HEK293 (cell line): Measurements from ENCODE around the gene B3GALT2.

Experiments used
- CTCF ChIA-PET: fragments of 350-600 bp; formaldehyde crosslinking; extraction: SDS; loops from one replicate; lab custom pipeline; 2021; ENCODE audit warnings: antibody characterized with exemption; lab: Yijun Ruan, JAX
- POLR2A ChIA-PET: fragments of 300-600 bp; formaldehyde crosslinking; extraction: SDS; loops from one replicate; lab custom pipeline; 2020; ENCODE audit warnings: antibody characterized with exemption, inconsistent platforms; lab: Yijun Ruan, JAX
- H3K27ac ChIP-seq: fragments of 200-500 bp; sonication (Bioruptor generic); 2 replicates; pipeline ENCODE4 v1.5.1; 2014; ENCODE audit warnings: low read depth, low read length, control low read depth, inconsistent platforms; ENCODE audit errors: extremely low read depth
- H3K36me3 ChIP-seq, 2 experiments: fragments of 200-500 bp in 1 of 2; sonication (Bioruptor generic) in 1 of 2; 1 replicate in 1 of 2; 2 replicates in 1 of 2; pipeline ENCODE4 v1.5.1; 2014 to 2017; ENCODE audit warnings: inconsistent platforms in 2 of 2, low read length in 2 of 2; ENCODE audit not compliant: control insufficient read depth in 2 of 2, insufficient read depth in 1 of 2
- H3K4me1 ChIP-seq: fragments of 200-500 bp; sonication (Bioruptor generic); 2 replicates; pipeline ENCODE4 v1.5.1; 2014; ENCODE audit warnings: mild to moderate bottlenecking, low read length, inconsistent platforms; ENCODE audit not compliant: control insufficient read depth, insufficient read depth
- H3K4me3 ChIP-seq: 2 replicates; pipeline ENCODE4 v1.5.1; 2011; ENCODE audit warnings: low read depth, mild to moderate bottlenecking, control low read depth, low read length, moderate library complexity
- H3K9me3 ChIP-seq: fragments of 200-500 bp; sonication (Bioruptor generic); 2 replicates; pipeline ENCODE4 v1.5.1; 2014; ENCODE audit warnings: low read depth, low read length, inconsistent platforms; ENCODE audit not compliant: control insufficient read depth, insufficient read depth
- IKZF3 ChIP-seq: fragments of 450-650 bp; IDR thresholded peaks from 2 replicates; pipeline ENCODE4 v1.5.0; 2018; ENCODE audit warnings: missing biosample characterization, mild to moderate bottlenecking, missing genetic modification characterization, moderate library complexity
- MZF1 ChIP-seq: fragments of 450-650 bp; formaldehyde crosslinking; IDR thresholded peaks from 2 replicates; pipeline ENCODE4 v1.5.1; 2017; ENCODE audit warnings: missing biosample characterization, missing genetic modification characterization, borderline replicate concordance
- PRDM10 ChIP-seq: fragments of 450-650 bp; formaldehyde crosslinking; IDR thresholded peaks from 2 replicates; pipeline ENCODE4 v1.5.1; 2016; ENCODE audit warnings: missing biosample characterization, missing genetic modification characterization
- PRDM4 ChIP-seq: fragments of 450-650 bp; formaldehyde crosslinking; IDR thresholded peaks from 2 replicates; pipeline ENCODE4 v1.5.1; 2017; ENCODE audit warnings: missing biosample characterization, missing genetic modification characterization
- REPIN1 ChIP-seq: fragments of 450-650 bp; formaldehyde crosslinking; IDR thresholded peaks from 2 replicates; pipeline ENCODE4 v1.5.1; 2017; ENCODE audit warnings: missing biosample characterization, missing genetic modification characterization, low read depth
- SP7 ChIP-seq: fragments of 450-650 bp; formaldehyde crosslinking; IDR thresholded peaks from 2 replicates; pipeline ENCODE4 v1.5.1; 2016; ENCODE audit warnings: missing biosample characterization, missing genetic modification characterization
- YY2 ChIP-seq: fragments of 450-650 bp; formaldehyde crosslinking; IDR thresholded peaks from 2 replicates; pipeline ENCODE4 v1.5.1; 2016; ENCODE audit warnings: missing biosample characterization, missing genetic modification characterization
- ZBTB48 ChIP-seq: fragments of 450-650 bp; formaldehyde crosslinking; IDR thresholded peaks from 2 replicates; pipeline ENCODE4 v1.5.1; 2016; ENCODE audit warnings: missing biosample characterization, missing genetic modification characterization
- ZNF174 ChIP-seq: fragments of 450-650 bp; formaldehyde crosslinking; IDR thresholded peaks from 2 replicates; pipeline ENCODE4 v1.5.0; 2017; ENCODE audit warnings: missing biosample characterization, mild to moderate bottlenecking, missing genetic modification characterization
- ZNF19 ChIP-seq: fragments of 450-650 bp; formaldehyde crosslinking; IDR thresholded peaks from 2 replicates; pipeline ENCODE4; 2016; ENCODE audit warnings: missing biosample characterization, missing genetic modification characterization, low read depth
- ZNF23 ChIP-seq: fragments of 450-650 bp; formaldehyde crosslinking; IDR thresholded peaks from 2 replicates; pipeline ENCODE4 v1.5.1; 2016; ENCODE audit warnings: missing biosample characterization, missing genetic modification characterization, borderline replicate concordance
- ZNF394 ChIP-seq: fragments of 450-650 bp; formaldehyde crosslinking; IDR thresholded peaks from 2 replicates; pipeline ENCODE4 v1.5.1; 2016; ENCODE audit warnings: missing biosample characterization, missing genetic modification characterization, mild to moderate bottlenecking, moderate library complexity, borderline replicate concordance
- ZNF560 ChIP-seq: fragments of 450-650 bp; formaldehyde crosslinking; IDR thresholded peaks from 2 replicates; pipeline ENCODE4 v1.5.1; 2017; ENCODE audit warnings: missing biosample characterization, missing genetic modification characterization, borderline replicate concordance
- ZNF600 ChIP-seq: fragments of 450-650 bp; formaldehyde crosslinking; IDR thresholded peaks from 2 replicates; pipeline ENCODE4 v1.5.1; 2016; ENCODE audit warnings: missing biosample characterization, missing genetic modification characterization
- ZNF621 ChIP-seq: fragments of 450-650 bp; formaldehyde crosslinking; IDR thresholded peaks from 2 replicates; pipeline ENCODE4 v1.5.1; 2017; ENCODE audit warnings: missing biosample characterization, missing genetic modification characterization
- ZNF692 ChIP-seq: fragments of 450-650 bp; formaldehyde crosslinking; IDR thresholded peaks from 2 replicates; pipeline ENCODE4 v1.5.1; 2016; ENCODE audit warnings: missing biosample characterization, missing genetic modification characterization
- ZNF785 ChIP-seq: fragments of 450-650 bp; formaldehyde crosslinking; IDR thresholded peaks from 2 replicates; pipeline ENCODE4 v1.5.1; 2016; ENCODE audit warnings: missing biosample characterization, missing genetic modification characterization
- ZSCAN30 ChIP-seq: fragments of 450-650 bp; IDR thresholded peaks from 2 replicates; pipeline ENCODE4 v1.5.1; 2018; ENCODE audit warnings: missing biosample characterization, mild to moderate bottlenecking, missing genetic modification characterization, moderate library complexity
- TF ChIP-seq, protein P1 (sequence below): fragments of 450-650 bp; formaldehyde crosslinking; IDR thresholded peaks from 2 replicates; pipeline ENCODE4 v1.5.1; 2016; ENCODE audit warnings: missing biosample characterization, missing genetic modification characterization
- TF ChIP-seq, protein P2 (sequence below): fragments of 450-650 bp; formaldehyde crosslinking; IDR thresholded peaks from 2 replicates; pipeline ENCODE4 v1.5.1; 2017; ENCODE audit warnings: missing biosample characterization, missing genetic modification characterization
- TF ChIP-seq, protein P3 (sequence below): fragments of 450-650 bp; formaldehyde crosslinking; IDR thresholded peaks from 2 replicates; pipeline ENCODE4 v1.5.1; 2016; ENCODE audit warnings: missing biosample characterization, missing genetic modification characterization

B3GALT2 gene

DNA sequence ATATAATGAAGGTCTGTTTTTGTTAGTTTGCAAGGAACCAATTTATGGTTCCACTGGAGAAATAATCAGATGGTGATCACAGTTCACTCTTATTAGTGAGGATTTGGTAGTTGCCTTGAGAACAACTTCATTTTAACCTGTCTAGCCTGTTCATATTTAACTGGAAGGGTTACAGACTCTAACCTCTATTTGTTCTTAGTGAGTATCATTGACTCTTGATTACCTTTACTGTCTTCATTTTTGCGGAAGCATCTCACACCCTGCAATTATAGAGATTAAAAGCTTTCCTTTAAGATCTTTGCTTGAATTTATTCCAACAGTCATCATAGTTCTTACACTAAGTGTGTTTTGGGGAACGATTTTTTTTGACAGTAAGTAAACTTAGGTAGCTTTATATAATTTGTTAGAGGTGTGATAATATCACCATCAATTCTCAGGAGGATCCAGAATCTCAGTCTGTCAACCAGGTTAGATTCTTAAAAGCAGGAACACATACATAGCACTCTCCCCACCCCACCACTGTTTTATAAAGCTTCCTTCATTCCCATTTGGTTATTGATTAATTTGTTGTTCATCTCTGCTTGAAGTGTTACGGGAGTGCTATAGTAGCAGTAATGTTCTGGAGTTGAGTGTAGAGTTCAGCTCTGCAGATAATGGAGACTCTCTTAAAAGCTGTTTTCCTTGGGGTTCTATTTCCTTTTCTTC is 30.1 kb downstream of the B3GALT2 start:
- CTCF ChIA-PET, result interaction anchor here (1.6 kb wide), 1 partner anchor 13 kb away, joined by 3 read pairs; no protein-coding TSS in a partner anchor
- H3K36me3 ChIP-seq, result peaks cover 17 to 19% of the 10 kb centered on the region in 2 experiments; a peak in 2 of 3 replicates

GRCh38 chr1:193144999-193145398 is 41.4 kb downstream of the B3GALT2 start:
- no peak overlapping the region for H3K27ac ChIP-seq
- POLR2A ChIA-PET, result no interaction called here
- H3K4me1 ChIP-seq, result no peaks in the 10 kb centered on the region
- no peak overlapping the region for H3K4me3 ChIP-seq
- CTCF ChIA-PET, result no interaction called here
- peaks cover 30 to 63% of the 10 kb centered on the region in 2 experiments for H3K36me3 ChIP-seq
- no peaks in the 10 kb centered on the region for H3K9me3 ChIP-seq
- TF ChIP-seq ZSCAN30 (no peak), ZNF394 (tag by site-specific recombination) (no peak), YY2 (tag by site-specific recombination) (no peak), MZF1 (tag by site-specific recombination) (no peak), ZNF174 (tag by site-specific recombination) (no peak), ZNF692 (tag by site-specific recombination) (no peak), PRDM10 (tag by site-specific recombination) (no peak)
- TF ChIP-seq, protein P1, sequence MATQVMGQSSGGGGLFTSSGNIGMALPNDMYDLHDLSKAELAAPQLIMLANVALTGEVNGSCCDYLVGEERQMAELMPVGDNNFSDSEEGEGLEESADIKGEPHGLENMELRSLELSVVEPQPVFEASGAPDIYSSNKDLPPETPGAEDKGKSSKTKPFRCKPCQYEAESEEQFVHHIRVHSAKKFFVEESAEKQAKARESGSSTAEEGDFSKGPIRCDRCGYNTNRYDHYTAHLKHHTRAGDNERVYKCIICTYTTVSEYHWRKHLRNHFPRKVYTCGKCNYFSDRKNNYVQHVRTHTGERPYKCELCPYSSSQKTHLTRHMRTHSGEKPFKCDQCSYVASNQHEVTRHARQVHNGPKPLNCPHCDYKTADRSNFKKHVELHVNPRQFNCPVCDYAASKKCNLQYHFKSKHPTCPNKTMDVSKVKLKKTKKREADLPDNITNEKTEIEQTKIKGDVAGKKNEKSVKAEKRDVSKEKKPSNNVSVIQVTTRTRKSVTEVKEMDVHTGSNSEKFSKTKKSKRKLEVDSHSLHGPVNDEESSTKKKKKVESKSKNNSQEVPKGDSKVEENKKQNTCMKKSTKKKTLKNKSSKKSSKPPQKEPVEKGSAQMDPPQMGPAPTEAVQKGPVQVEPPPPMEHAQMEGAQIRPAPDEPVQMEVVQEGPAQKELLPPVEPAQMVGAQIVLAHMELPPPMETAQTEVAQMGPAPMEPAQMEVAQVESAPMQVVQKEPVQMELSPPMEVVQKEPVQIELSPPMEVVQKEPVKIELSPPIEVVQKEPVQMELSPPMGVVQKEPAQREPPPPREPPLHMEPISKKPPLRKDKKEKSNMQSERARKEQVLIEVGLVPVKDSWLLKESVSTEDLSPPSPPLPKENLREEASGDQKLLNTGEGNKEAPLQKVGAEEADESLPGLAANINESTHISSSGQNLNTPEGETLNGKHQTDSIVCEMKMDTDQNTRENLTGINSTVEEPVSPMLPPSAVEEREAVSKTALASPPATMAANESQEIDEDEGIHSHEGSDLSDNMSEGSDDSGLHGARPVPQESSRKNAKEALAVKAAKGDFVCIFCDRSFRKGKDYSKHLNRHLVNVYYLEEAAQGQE (tag by site-specific recombination), result no peak

More for the DNA sequence above, 30.1 kb downstream of the B3GALT2 start:
- Histone ChIP-seq H3K4me3 (no peak overlapping the region), H3K27ac (no peak overlapping the region), H3K4me1 (peaks cover 4% of the 10 kb centered on the region; the same call in 1 of the 2 replicates), H3K9me3 (no peaks in the 10 kb centered on the region)
- TF ChIP-seq ZNF785 (tag by site-specific recombination) (no peak), ZBTB48 (tag by site-specific recombination) (no peak), ZNF19 (no peak), ZNF560 (tag by site-specific recombination) (no peak), ZNF600 (tag by site-specific recombination) (no peak), ZNF23 (tag by site-specific recombination) (no peak), ZNF621 (tag by site-specific recombination) (no peak), SP7 (no peak), PRDM4 (tag by site-specific recombination) (no peak), IKZF3 (tag by site-specific recombination) (no peak), REPIN1 (no peak)
- TF ChIP-seq, protein P2, sequence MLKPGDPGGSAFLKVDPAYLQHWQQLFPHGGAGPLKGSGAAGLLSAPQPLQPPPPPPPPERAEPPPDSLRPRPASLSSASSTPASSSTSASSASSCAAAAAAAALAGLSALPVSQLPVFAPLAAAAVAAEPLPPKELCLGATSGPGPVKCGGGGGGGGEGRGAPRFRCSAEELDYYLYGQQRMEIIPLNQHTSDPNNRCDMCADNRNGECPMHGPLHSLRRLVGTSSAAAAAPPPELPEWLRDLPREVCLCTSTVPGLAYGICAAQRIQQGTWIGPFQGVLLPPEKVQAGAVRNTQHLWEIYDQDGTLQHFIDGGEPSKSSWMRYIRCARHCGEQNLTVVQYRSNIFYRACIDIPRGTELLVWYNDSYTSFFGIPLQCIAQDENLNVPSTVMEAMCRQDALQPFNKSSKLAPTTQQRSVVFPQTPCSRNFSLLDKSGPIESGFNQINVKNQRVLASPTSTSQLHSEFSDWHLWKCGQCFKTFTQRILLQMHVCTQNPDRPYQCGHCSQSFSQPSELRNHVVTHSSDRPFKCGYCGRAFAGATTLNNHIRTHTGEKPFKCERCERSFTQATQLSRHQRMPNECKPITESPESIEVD (tag by site-specific recombination), result no peak
- TF ChIP-seq, protein P3, sequence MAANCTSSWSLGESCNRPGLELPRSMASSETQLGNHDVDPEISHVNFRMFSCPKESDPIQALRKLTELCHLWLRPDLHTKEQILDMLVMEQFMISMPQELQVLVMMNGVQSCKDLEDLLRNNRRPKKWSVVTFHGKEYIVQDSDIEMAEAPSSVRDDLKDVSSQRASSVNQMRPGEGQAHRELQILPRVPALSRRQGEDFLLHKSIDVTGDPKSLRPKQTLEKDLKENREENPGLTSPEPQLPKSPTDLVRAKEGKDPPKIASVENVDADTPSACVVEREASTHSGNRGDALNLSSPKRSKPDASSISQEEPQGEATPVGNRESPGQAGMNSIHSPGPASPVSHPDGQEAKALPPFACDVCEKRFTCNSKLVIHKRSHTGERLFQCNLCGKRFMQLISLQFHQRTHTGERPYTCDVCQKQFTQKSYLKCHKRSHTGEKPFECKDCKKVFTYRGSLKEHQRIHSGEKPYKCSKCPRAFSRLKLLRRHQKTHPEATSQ (tag by site-specific recombination), result no peak
- POLR2A ChIA-PET, result no interaction called here
